GM23338 (cell line): ENCODE data around the gene GPT2. TPM values are rescaled to one million over a fixed set of nuclear protein-coding genes. Genes with fewer than 3 reads are reported as not detected.

Experiments used
- ATAC-seq: fragments of 200-7000 bp; cut with Tn5 transposase; 3 replicates; pipeline ENCODE4 v1.9.1; 2020
- DNase-seq: peaks from one replicate; pipeline ENCODE4 v3.0.0-alpha.2; 2015; ENCODE audit warnings: low spot score
- H2AFZ ChIP-seq: fragments of 200-600 bp; sonication (generic); 2 replicates; pipeline ENCODE4 v1.8.0; 2016; ENCODE audit warnings: antibody characterized with exemption, mild to moderate bottlenecking, moderate library complexity
- H3F3A ChIP-seq: fragments of 200-600 bp; sonication (generic); replicated peaks from 2 replicates; pipeline ENCODE4 v1.8.0; 2017; ENCODE audit warnings: antibody characterized with exemption, mixed run types, low read depth
- H3K27ac ChIP-seq: fragments of 200-600 bp; sonication (generic); 2 replicates; pipeline ENCODE4 v1.6.1; 2016; ENCODE audit warnings: low read depth
- H3K27me3 ChIP-seq: fragments of 200-600 bp; sonication (generic); 2 replicates; pipeline ENCODE4 v1.8.0; 2016; ENCODE audit warnings: mild to moderate bottlenecking, mixed run types, moderate library complexity; ENCODE audit not compliant: insufficient read depth
- H3K36me3 ChIP-seq: fragments of 200-600 bp; sonication (generic); 2 replicates; pipeline ENCODE4 v1.8.0; 2016; ENCODE audit warnings: mild to moderate bottlenecking; ENCODE audit not compliant: insufficient read depth
- H3K4me1 ChIP-seq: fragments of 200-600 bp; sonication (generic); 2 replicates; pipeline ENCODE4 v1.8.0; 2016; ENCODE audit warnings: mild to moderate bottlenecking, moderate library complexity; ENCODE audit not compliant: insufficient read depth
- H3K4me2 ChIP-seq: fragments of 200-600 bp; sonication (generic); 2 replicates; pipeline ENCODE4 v1.7.1; 2017; ENCODE audit warnings: mixed run types
- H3K4me3 ChIP-seq: fragments of 200-600 bp; sonication (generic); 2 replicates; pipeline ENCODE4 v1.6.1; 2016; ENCODE audit warnings: mixed run types
- H3K79me2 ChIP-seq: fragments of 200-600 bp; sonication (generic); replicated peaks from 2 replicates; pipeline ENCODE4 v1.8.0; 2017; ENCODE audit warnings: mild to moderate bottlenecking; ENCODE audit not compliant: insufficient read depth
- H3K9me2 ChIP-seq: fragments of 200-600 bp; sonication (generic); 2 replicates; pipeline ENCODE4 v1.8.0; 2017; ENCODE audit not compliant: insufficient read depth
- H4K20me1 ChIP-seq: fragments of 200-600 bp; sonication (generic); replicated peaks from 2 replicates; pipeline ENCODE4 v1.8.0; 2017; ENCODE audit warnings: mild to moderate bottlenecking; ENCODE audit not compliant: insufficient read depth
- H3K27ac Mint-ChIP-seq: 2 replicates; pipeline ENCODE4 v1.8.0; 2020; ENCODE audit warnings: inconsistent platforms, mild to moderate bottlenecking, moderate library complexity, mixed read lengths
- H3K27me3 Mint-ChIP-seq: 3 replicates; pipeline ENCODE4 v1.8.0; 2022; ENCODE audit warnings: low read depth, mild to moderate bottlenecking, moderate library complexity, mixed read lengths, inconsistent platforms; ENCODE audit not compliant: insufficient read depth, poor library complexity
- H3K36me3 Mint-ChIP-seq: 3 replicates; pipeline ENCODE4 v1.8.0; 2021; ENCODE audit warnings: low read depth, mild to moderate bottlenecking, inconsistent platforms, moderate library complexity, mixed read lengths
- H3K4me1 Mint-ChIP-seq: 3 replicates; pipeline ENCODE4 v1.8.0; 2020; ENCODE audit warnings: mild to moderate bottlenecking, inconsistent platforms, mixed read lengths
- H3K4me3 Mint-ChIP-seq: 3 replicates; pipeline ENCODE4 v1.8.0; 2021; ENCODE audit warnings: moderate library complexity, mild to moderate bottlenecking, inconsistent platforms, mixed read lengths
- H3K9me3 Mint-ChIP-seq: 3 replicates; pipeline ENCODE4 v1.8.0; 2020; ENCODE audit warnings: moderate library complexity, mild to moderate bottlenecking, inconsistent platforms, mixed read lengths
- CREB1 ChIP-seq: fragments of 250-450 bp; sonication (Bioruptor Pico); IDR thresholded peaks from 2 replicates; pipeline ENCODE4 v1.5.0; 2020; ENCODE audit warnings: low read depth, mild to moderate bottlenecking, moderate library complexity
- EZH2 ChIP-seq: fragments of 200-600 bp; sonication (generic); IDR thresholded peaks from one replicate; pipeline ENCODE4 v1.8.0; 2017; ENCODE audit warnings: antibody characterized with exemption, mild to moderate bottlenecking, low read depth; ENCODE audit not compliant: unreplicated experiment
- JUNB ChIP-seq: IDR thresholded peaks from one replicate; pipeline ENCODE4 v1.6.1; 2016; ENCODE audit warnings: antibody characterized with exemption; ENCODE audit not compliant: unreplicated experiment
- POLR2AphosphoS5 ChIP-seq: IDR thresholded peaks from 2 replicates; pipeline ENCODE4 v1.6.1; 2016; ENCODE audit warnings: antibody characterized with exemption, low read depth
- STAT1 ChIP-seq: IDR thresholded peaks from one replicate; pipeline ENCODE4 v1.6.1; 2016; ENCODE audit warnings: antibody characterized with exemption; ENCODE audit not compliant: unreplicated experiment
- ZNF114 ChIP-seq: fragments of 250-450 bp; sonication (Bioruptor Pico); IDR thresholded peaks from 2 replicates; pipeline ENCODE4 v1.5.0; 2020; ENCODE audit warnings: mild to moderate bottlenecking, moderate library complexity
- ZNF331 ChIP-seq: fragments of 250-450 bp; sonication (Bioruptor Pico); IDR thresholded peaks from 2 replicates; pipeline ENCODE4 v1.5.0; 2020; ENCODE audit warnings: low read depth, mild to moderate bottlenecking, moderate library complexity
- polyA plus RNA-seq: library from polyadenylated mRNA; unstranded; fragments of >200 nt; fragmentation: Nextera tagmentation; extraction: Ambion mirVana; gene quantifications from 2 replicates; pipeline ENCODE4 v1.2.1, GENCODE V29; 2016
- total RNA-seq: library from RNA; depleted of rRNA; stranded (reverse); fragments of >200 nt; shearing (Covaris generic); gene quantifications from 2 replicates; pipeline ENCODE4 v1.2.3, GENCODE V29; 2014
- TF ChIP-seq, protein P1 (sequence below): IDR thresholded peaks from one replicate; pipeline ENCODE4 v1.6.1; 2018; ENCODE audit warnings: antibody characterized with exemption; ENCODE audit not compliant: unreplicated experiment
- TF ChIP-seq, protein P2 (sequence below), 2 experiments: fragments of 200-600 bp in 1 of 2; sonication (generic) in 1 of 2; conservative IDR thresholded peaks; 2 replicates each; pipeline versions ENCODE4 v1.5.1 to v1.6.1; 2016 to 2017; ENCODE audit warnings: antibody characterized with exemption in 2 of 2, low read depth in 2 of 2, mild to moderate bottlenecking in 2 of 2, moderate library complexity in 1 of 2
- TF ChIP-seq, protein P3 (sequence below): fragments of 250-450 bp; sonication (Bioruptor Pico); IDR thresholded peaks from 2 replicates; pipeline ENCODE4 v1.5.0; 2020; ENCODE audit warnings: mild to moderate bottlenecking, moderate library complexity

Gene GPT2
- total and polyA plus RNA-seq, 2 experiments from 2014 or later = 48.5 to 81.0 TPM

DNA sequence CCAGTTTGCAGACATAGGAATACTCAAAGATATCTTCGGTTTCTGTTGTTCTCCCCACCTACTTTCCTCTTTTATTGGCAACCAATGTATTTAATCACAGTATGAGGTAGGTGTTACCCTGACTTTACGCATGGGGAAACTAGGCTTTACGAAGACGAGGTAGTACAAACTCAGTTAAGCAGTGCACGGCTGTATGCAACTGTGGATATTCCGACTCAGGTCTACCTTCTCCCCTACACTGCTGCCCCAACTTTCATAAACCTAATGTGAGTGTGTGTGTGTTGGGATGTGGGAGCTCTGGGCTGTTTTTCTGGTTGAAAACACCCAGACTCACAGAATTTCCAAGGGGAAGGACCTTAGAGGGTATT, 1.2 kb upstream of the GPT2 start:
- no peak for ATAC-seq
- H3K4me1 ChIP-seq = peaks cover 46% of the 10 kb centered on the region
- peak overlapping the region; percentile 98 for H3K27ac ChIP-seq
- Mint-ChIP-seq H3K36me3 (peaks cover 30% of the 10 kb centered on the region), H3K27me3 (peaks cover 21% of the 10 kb centered on the region), H3K4me1 (peaks cover 55% of the 10 kb centered on the region), H3K27ac (peak overlapping the region; percentile 98), H3K4me3 (peak overlapping the region; percentile 99), H3K9me3 (no peaks in the 10 kb centered on the region)
- H3K4me2 ChIP-seq = peak overlapping the region; percentile 88
- 0 out of 2 replicates have a peak, but pooled peaks cover 8% of the 10 kb centered on the region for H3F3A ChIP-seq
- H3K4me3 ChIP-seq = peak overlapping the region; percentile 98
- peaks cover 37% of the 10 kb centered on the region for H3K79me2 ChIP-seq
- DNase-seq = no peak
- peaks cover 22% of the 10 kb centered on the region for H4K20me1 ChIP-seq
- no peaks in the 10 kb centered on the region for H3K27me3 ChIP-seq
- no peaks in the 10 kb centered on the region for H3K9me2 ChIP-seq
- H2AFZ ChIP-seq = no peak overlapping the region
- H3K36me3 ChIP-seq = no peaks in the 10 kb centered on the region; the same call in 1 of the 2 replicates
- TF ChIP-seq POLR2AphosphoS5 (no peak), CREB1 (CRISPR knock-in tag) (no peak), ZNF114 (no peak), STAT1 (no peak), EZH2 (no peak), JUNB (no peak), ZNF331 (CRISPR knock-in tag) (no peak)
- TF ChIP-seq, protein P1, sequence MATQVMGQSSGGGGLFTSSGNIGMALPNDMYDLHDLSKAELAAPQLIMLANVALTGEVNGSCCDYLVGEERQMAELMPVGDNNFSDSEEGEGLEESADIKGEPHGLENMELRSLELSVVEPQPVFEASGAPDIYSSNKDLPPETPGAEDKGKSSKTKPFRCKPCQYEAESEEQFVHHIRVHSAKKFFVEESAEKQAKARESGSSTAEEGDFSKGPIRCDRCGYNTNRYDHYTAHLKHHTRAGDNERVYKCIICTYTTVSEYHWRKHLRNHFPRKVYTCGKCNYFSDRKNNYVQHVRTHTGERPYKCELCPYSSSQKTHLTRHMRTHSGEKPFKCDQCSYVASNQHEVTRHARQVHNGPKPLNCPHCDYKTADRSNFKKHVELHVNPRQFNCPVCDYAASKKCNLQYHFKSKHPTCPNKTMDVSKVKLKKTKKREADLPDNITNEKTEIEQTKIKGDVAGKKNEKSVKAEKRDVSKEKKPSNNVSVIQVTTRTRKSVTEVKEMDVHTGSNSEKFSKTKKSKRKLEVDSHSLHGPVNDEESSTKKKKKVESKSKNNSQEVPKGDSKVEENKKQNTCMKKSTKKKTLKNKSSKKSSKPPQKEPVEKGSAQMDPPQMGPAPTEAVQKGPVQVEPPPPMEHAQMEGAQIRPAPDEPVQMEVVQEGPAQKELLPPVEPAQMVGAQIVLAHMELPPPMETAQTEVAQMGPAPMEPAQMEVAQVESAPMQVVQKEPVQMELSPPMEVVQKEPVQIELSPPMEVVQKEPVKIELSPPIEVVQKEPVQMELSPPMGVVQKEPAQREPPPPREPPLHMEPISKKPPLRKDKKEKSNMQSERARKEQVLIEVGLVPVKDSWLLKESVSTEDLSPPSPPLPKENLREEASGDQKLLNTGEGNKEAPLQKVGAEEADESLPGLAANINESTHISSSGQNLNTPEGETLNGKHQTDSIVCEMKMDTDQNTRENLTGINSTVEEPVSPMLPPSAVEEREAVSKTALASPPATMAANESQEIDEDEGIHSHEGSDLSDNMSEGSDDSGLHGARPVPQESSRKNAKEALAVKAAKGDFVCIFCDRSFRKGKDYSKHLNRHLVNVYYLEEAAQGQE = no peak
- TF ChIP-seq, protein P2, sequence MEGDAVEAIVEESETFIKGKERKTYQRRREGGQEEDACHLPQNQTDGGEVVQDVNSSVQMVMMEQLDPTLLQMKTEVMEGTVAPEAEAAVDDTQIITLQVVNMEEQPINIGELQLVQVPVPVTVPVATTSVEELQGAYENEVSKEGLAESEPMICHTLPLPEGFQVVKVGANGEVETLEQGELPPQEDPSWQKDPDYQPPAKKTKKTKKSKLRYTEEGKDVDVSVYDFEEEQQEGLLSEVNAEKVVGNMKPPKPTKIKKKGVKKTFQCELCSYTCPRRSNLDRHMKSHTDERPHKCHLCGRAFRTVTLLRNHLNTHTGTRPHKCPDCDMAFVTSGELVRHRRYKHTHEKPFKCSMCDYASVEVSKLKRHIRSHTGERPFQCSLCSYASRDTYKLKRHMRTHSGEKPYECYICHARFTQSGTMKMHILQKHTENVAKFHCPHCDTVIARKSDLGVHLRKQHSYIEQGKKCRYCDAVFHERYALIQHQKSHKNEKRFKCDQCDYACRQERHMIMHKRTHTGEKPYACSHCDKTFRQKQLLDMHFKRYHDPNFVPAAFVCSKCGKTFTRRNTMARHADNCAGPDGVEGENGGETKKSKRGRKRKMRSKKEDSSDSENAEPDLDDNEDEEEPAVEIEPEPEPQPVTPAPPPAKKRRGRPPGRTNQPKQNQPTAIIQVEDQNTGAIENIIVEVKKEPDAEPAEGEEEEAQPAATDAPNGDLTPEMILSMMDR (conservative IDR thresholded peaks at IDR 0.05; ENCODE audit: low read depth in 2 of 2) = no peak
- TF ChIP-seq, protein P3, sequence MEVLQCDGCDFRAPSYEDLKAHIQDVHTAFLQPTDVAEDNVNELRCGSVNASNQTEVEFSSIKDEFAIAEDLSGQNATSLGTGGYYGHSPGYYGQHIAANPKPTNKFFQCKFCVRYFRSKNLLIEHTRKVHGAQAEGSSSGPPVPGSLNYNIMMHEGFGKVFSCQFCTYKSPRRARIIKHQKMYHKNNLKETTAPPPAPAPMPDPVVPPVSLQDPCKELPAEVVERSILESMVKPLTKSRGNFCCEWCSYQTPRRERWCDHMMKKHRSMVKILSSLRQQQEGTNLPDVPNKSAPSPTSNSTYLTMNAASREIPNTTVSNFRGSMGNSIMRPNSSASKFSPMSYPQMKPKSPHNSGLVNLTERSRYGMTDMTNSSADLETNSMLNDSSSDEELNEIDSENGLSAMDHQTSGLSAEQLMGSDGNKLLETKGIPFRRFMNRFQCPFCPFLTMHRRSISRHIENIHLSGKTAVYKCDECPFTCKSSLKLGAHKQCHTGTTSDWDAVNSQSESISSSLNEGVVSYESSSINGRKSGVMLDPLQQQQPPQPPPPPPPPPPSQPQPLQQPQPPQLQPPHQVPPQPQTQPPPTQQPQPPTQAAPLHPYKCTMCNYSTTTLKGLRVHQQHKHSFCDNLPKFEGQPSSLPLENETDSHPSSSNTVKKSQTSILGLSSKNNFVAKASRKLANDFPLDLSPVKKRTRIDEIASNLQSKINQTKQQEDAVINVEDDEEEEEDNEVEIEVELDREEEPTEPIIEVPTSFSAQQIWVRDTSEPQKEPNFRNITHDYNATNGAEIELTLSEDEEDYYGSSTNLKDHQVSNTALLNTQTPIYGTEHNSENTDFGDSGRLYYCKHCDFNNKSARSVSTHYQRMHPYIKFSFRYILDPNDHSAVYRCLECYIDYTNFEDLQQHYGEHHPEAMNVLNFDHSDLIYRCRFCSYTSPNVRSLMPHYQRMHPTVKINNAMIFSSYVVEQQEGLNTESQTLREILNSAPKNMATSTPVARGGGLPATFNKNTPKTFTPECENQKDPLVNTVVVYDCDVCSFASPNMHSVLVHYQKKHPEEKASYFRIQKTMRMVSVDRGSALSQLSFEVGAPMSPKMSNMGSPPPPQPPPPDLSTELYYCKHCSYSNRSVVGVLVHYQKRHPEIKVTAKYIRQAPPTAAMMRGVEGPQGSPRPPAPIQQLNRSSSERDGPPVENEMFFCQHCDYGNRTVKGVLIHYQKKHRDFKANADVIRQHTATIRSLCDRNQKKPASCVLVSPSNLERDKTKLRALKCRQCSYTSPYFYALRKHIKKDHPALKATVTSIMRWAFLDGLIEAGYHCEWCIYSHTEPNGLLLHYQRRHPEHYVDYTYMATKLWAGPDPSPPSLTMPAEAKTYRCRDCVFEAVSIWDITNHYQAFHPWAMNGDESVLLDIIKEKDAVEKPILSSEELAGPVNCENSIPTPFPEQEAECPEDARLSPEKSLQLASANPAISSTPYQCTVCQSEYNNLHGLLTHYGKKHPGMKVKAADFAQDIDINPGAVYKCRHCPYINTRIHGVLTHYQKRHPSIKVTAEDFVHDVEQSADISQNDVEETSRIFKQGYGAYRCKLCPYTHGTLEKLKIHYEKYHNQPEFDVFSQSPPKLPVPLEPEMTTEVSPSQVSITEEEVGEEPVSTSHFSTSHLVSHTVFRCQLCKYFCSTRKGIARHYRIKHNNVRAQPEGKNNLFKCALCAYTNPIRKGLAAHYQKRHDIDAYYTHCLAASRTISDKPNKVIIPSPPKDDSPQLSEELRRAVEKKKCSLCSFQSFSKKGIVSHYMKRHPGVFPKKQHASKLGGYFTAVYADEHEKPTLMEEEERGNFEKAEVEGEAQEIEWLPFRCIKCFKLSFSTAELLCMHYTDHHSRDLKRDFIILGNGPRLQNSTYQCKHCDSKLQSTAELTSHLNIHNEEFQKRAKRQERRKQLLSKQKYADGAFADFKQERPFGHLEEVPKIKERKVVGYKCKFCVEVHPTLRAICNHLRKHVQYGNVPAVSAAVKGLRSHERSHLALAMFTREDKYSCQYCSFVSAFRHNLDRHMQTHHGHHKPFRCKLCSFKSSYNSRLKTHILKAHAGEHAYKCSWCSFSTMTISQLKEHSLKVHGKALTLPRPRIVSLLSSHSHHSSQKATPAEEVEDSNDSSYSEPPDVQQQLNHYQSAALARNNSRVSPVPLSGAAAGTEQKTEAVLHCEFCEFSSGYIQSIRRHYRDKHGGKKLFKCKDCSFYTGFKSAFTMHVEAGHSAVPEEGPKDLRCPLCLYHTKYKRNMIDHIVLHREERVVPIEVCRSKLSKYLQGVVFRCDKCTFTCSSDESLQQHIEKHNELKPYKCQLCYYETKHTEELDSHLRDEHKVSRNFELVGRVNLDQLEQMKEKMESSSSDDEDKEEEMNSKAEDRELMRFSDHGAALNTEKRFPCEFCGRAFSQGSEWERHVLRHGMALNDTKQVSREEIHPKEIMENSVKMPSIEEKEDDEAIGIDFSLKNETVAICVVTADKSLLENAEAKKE = no peak
